Lower leg skin (tissue), 3 donors: ENCODE measurements around the gene SCRT2.

Experiments
- CTCF ChIP-seq, 3 donors: fragments of 450-650 bp; IDR thresholded peaks; one replicate each; pipeline ENCODE4 v1.5.1; 2016; ENCODE audit warnings: antibody characterized with exemption in 3 of 3, mild to moderate bottlenecking in 3 of 3, moderate library complexity in 2 of 3
- POLR2A ChIP-seq, 2 donors: fragments of 450-650 bp; IDR thresholded peaks; one replicate each; pipeline ENCODE4 v1.6.1; 2016 to 2017; ENCODE audit warnings: antibody characterized with exemption in 2 of 2, mild to moderate bottlenecking in 1 of 2, moderate library complexity in 1 of 2

GRCh38 chr20:694496-694895 is 18.9 kb upstream of the SCRT2 start:
- TF ChIP-seq CTCF (IDR thresholded peaks at IDR 0.05) (no peak), POLR2A (IDR thresholded peaks at IDR 0.05) (no peak)
